B cell (primary cell): ENCODE data around the gene HOXA5. TPM values are rescaled to one million over a fixed set of nuclear protein-coding genes. Genes with fewer than 3 reads are reported as not detected.
A peak's percentile ranks its signal among the peaks of the same experiment; 100 is the strongest.

Source experiments
- ATAC-seq: fragments of 200-7000 bp; cut with Tn5 transposase; one replicate; pipeline ENCODE4 v1.10.0; 2021; ENCODE audit warnings: low read depth, mild to moderate bottlenecking, moderate number of reproducible peaks, moderate library complexity
- CTCF ChIA-PET: fragments of 350-600 bp; sonication (Branson Sonifier 250); formaldehyde crosslinking; loops from one replicate; lab custom pipeline; 2021; ENCODE audit warnings: antibody characterized with exemption, inconsistent platforms; lab: Charles Lee
- POLR2A ChIA-PET: fragments of 350-600 bp; sonication (Branson Sonifier 250); formaldehyde crosslinking; loops from one replicate; lab custom pipeline; 2021; ENCODE audit warnings: antibody characterized with exemption; lab: Charles Lee
- DNase-seq: peaks from one replicate; pipeline ENCODE4 v3.0.0; 2013
- H2AFZ ChIP-seq: 2 replicates; pipeline ENCODE4 v1.6.1; 2012; ENCODE audit warnings: mild to moderate bottlenecking, low read depth, low read length; ENCODE audit not compliant: insufficient read depth, poor library complexity, severe bottlenecking
- H3K27ac ChIP-seq, 2 donors: 1 replicate in 1 of 2; 2 replicates in 1 of 2; pipeline ENCODE4 v1.5.1; 2012 to 2013; ENCODE audit warnings: low read length in 2 of 2, mild to moderate bottlenecking in 2 of 2, moderate library complexity in 1 of 2
- H3K27me3 ChIP-seq, 4 experiments: fragments of 200-600 bp in 1 of 4; sonication (generic) in 1 of 4; replicated peaks in 1 of 4; 1 replicate in 2 of 4; 2 replicates in 2 of 4; pipeline versions ENCODE4 v1.6.1 to v1.7.0; 2013 to 2016; ENCODE audit warnings: low read length in 3 of 4, mild to moderate bottlenecking in 2 of 4, mixed read lengths in 1 of 4, moderate library complexity in 1 of 4; ENCODE audit not compliant: insufficient read depth in 4 of 4, control insufficient read depth in 3 of 4; ENCODE audit errors: control extremely low read depth in 1 of 4
- H3K36me3 ChIP-seq, 2 experiments: replicated peaks in 1 of 2; 1 replicate in 1 of 2; 2 replicates in 1 of 2; pipeline versions ENCODE4 v1.6.1 to v1.7.1; 2013; ENCODE audit warnings: low read length in 1 of 2; ENCODE audit not compliant: insufficient read depth in 2 of 2, control insufficient read depth in 1 of 2; ENCODE audit errors: control extremely low read depth in 1 of 2, extremely low read depth in 1 of 2
- H3K4me1 ChIP-seq, 2 donors: fragments of 200-600 bp in 1 of 2; sonication (generic) in 1 of 2; 1 replicate in 1 of 2; 2 replicates in 1 of 2; pipeline versions ENCODE4 v1.5.1 to v1.6.1; 2013 to 2017; ENCODE audit warnings: low read length in 2 of 2; ENCODE audit not compliant: control insufficient read depth in 2 of 2, insufficient read depth in 2 of 2
- H3K4me2 ChIP-seq: replicated peaks from 2 replicates; pipeline ENCODE3; 2012; ENCODE audit warnings: mild to moderate bottlenecking, low read depth, low read length; ENCODE audit not compliant: poor library complexity, severe bottlenecking
- H3K4me3 ChIP-seq, 5 experiments: fragments of 200-600 bp in 1 of 5; sonication (generic) in 1 of 5; 1 replicate in 3 of 5; 2 replicates in 2 of 5; pipeline versions ENCODE4 v1.5.1 to v1.7.0; 2011 to 2016; ENCODE audit warnings: low read length in 4 of 5, mild to moderate bottlenecking in 4 of 5, low read depth in 2 of 5, control low read depth in 1 of 5, moderate library complexity in 1 of 5; ENCODE audit not compliant: insufficient read depth in 1 of 5; ENCODE audit errors: control extremely low read depth in 1 of 5, extremely low read depth in 1 of 5
- H3K79me2 ChIP-seq: fragments of 200-600 bp; sonication (generic); one replicate; pipeline ENCODE4 v1.6.0; 2016; ENCODE audit warnings: low read length; ENCODE audit not compliant: control insufficient read depth, insufficient read depth
- H3K9ac ChIP-seq: fragments of 200-600 bp; sonication (generic); 2 replicates; pipeline ENCODE4 v1.6.1; 2017; ENCODE audit warnings: mild to moderate bottlenecking, low read length, moderate library complexity
- H3K9me3 ChIP-seq, 3 donors: one replicate each; pipeline versions ENCODE4 v1.6.1 to v1.7.1; 2013; ENCODE audit warnings: low read length in 2 of 3; ENCODE audit not compliant: control insufficient read depth in 2 of 3, insufficient read depth in 1 of 3; ENCODE audit errors: control extremely low read depth in 1 of 3
- H4K20me1 ChIP-seq: 2 replicates; pipeline ENCODE4 v1.6.0; 2012; ENCODE audit warnings: mild to moderate bottlenecking, low read length; ENCODE audit not compliant: insufficient read depth, control insufficient read depth, poor library complexity, severe bottlenecking
- H3K27ac Mint-ChIP-seq: one replicate; pipeline ENCODE4 v1.8.0; 2021; ENCODE audit warnings: mixed read lengths
- H3K27me3 Mint-ChIP-seq: one replicate; pipeline ENCODE4 v1.8.0; 2021; ENCODE audit warnings: mixed read lengths
- H3K4me1 Mint-ChIP-seq: one replicate; pipeline ENCODE4 v1.8.0; 2021; ENCODE audit warnings: mixed read lengths
- H3K4me3 Mint-ChIP-seq: one replicate; pipeline ENCODE4 v1.8.0; 2021; ENCODE audit warnings: mixed read lengths
- H3K9me3 Mint-ChIP-seq: one replicate; pipeline ENCODE4 v1.8.0; 2022; ENCODE audit warnings: mixed read lengths; ENCODE audit not compliant: insufficient read depth
- CTCF ChIP-seq: fragments of 200-600 bp; IDR thresholded peaks from one replicate; pipeline ENCODE4 v1.8.0; 2022; ENCODE audit warnings: antibody characterized with exemption, mild to moderate bottlenecking
- EZH2 ChIP-seq: IDR thresholded peaks from 2 replicates; pipeline ENCODE4 v1.6.1; 2012; ENCODE audit warnings: borderline replicate concordance, low read depth, mild to moderate bottlenecking, moderate library complexity, low read length; ENCODE audit not compliant: insufficient read depth, poor library complexity, severe bottlenecking
- WGBS: methylation state at CpG from one replicate; pipeline ENCODE4 v1.1.5; 2013; ENCODE audit warnings: missing lambda C conversion rate; ENCODE audit not compliant: insufficient coverage; 5-methylcytosine and 5-hydroxymethylcytosine counted together
- intact Hi-C: fragments of 100-400 bp; cut with micrococcal nuclease; formaldehyde crosslinking; loops from one replicate; pipeline ENCODE4 v1.10.0; 2022
- polyA plus RNA-seq: library from polyadenylated mRNA; depleted of rRNA; stranded (reverse); fragments of >200 nt; gene quantifications from 2 replicates; pipeline ENCODE4 v1.2.3, GENCODE V29; 2012
- total RNA-seq, 2 donors: library from RNA; stranded (reverse); fragments of 120-200 nt in 1 of 2; gene quantifications; 1 replicate in 1 of 2; 2 replicates in 1 of 2; pipeline versions ENCODE4 v1.2.3 to v1.2.4, GENCODE V29; 2013 to 2022

The HOXA5 gene
- total and polyA plus RNA-seq, 2 donors (not counting 1 experiment from before 2014, with no cell fraction given): not detected

GRCh38 chr7:27174874-27175625, 31.6 kb upstream of the HOXA5 start:
- Histone ChIP-seq H2AFZ (no peak overlapping the region), H3K4me1 (peaks cover 33 to 52% of the 10 kb centered on the region in 2 donors), H3K9me3 (peaks cover 0 to 54% (median 10%) of the 10 kb centered on the region in 3 donors), H3K4me2 (peak overlapping the region; percentile 93), H3K4me3 (no peak overlapping the region), H3K27me3 (peaks cover 0 to 95% (median 79%) of the 10 kb centered on the region in 4 experiments), H3K9ac (no peak overlapping the region), H4K20me1 (peaks cover 8% of the 10 kb centered on the region), H3K27ac (no peak overlapping the region), H3K36me3 (no peaks in the 10 kb centered on the region), H3K79me2 (no peaks in the 10 kb centered on the region)
- H3K27ac Mint-ChIP-seq: no peak overlapping the region
- WGBS: 93% methylated on average over 8 of the region's 12 CpGs
- CTCF ChIA-PET: interaction anchor here (1.7 kb wide), 1 partner anchor 20 kb away, joined by 5 read pairs; no protein-coding TSS in a partner anchor
- H3K9me3 Mint-ChIP-seq: no peaks in the 10 kb centered on the region
- intact Hi-C loops: no loop called here
- peaks cover 21% of the 10 kb centered on the region for H3K4me1 Mint-ChIP-seq
- POLR2A ChIA-PET: interaction anchor here (0.5 kb wide), 1 partner anchor 18 kb away, joined by 3 read pairs; no protein-coding TSS in a partner anchor
- no peak for TF ChIP-seq EZH2
- TF ChIP-seq CTCF: no peak
- peak overlapping the region; percentile 64 for H3K4me3 Mint-ChIP-seq
- ATAC-seq: no peak
- no peak for DNase-seq
- H3K27me3 Mint-ChIP-seq: peaks cover 61% of the 10 kb centered on the region
